Smooth muscle cell (in vitro differentiated cells): ENCODE measurements around the gene ANKMY2. TPM values are rescaled to one million over a fixed set of nuclear protein-coding genes. Genes with fewer than 3 reads are reported as not detected.
"Not testable (repeated sequence)": the region's sequence is repeated elsewhere in the genome, so short reads cannot be mapped to it uniquely, and the experiment has no call there.

Experiments
- DNase-seq: peaks from one replicate; lab custom pipeline; 2025; ENCODE audit not compliant: unreplicated experiment; lab: John Stamatoyannopoulos, UW
- H2AFZ ChIP-seq: fragments of 200-600 bp; sonication (generic); 2 replicates; pipeline ENCODE4 v1.6.0; 2016; ENCODE audit warnings: antibody characterized with exemption, low read depth, mild to moderate bottlenecking
- H3F3A ChIP-seq: fragments of 200-600 bp; sonication (generic); 2 replicates; pipeline ENCODE4 v1.6.0; 2017; ENCODE audit warnings: antibody characterized with exemption, low read depth
- H3K27ac ChIP-seq: fragments of 200-600 bp; sonication (generic); 2 replicates; pipeline ENCODE4 v1.5.1; 2016; ENCODE audit warnings: low read depth, mild to moderate bottlenecking
- H3K27me3 ChIP-seq: fragments of 200-600 bp; sonication (generic); 2 replicates; pipeline ENCODE4 v1.6.1; 2016; ENCODE audit warnings: low read depth, mild to moderate bottlenecking
- H3K36me3 ChIP-seq: fragments of 200-600 bp; sonication (generic); 2 replicates; pipeline ENCODE4 v1.5.1; 2016; ENCODE audit warnings: low read depth
- H3K4me1 ChIP-seq: fragments of 200-600 bp; sonication (generic); 2 replicates; pipeline ENCODE4 v1.5.1; 2016; ENCODE audit warnings: low read depth
- H3K4me2 ChIP-seq: fragments of 200-600 bp; sonication (generic); 2 replicates; pipeline ENCODE4 v1.6.0; 2016; ENCODE audit warnings: mild to moderate bottlenecking
- H3K4me3 ChIP-seq: fragments of 200-600 bp; sonication (generic); 2 replicates; pipeline ENCODE4 v1.5.1; 2016; ENCODE audit warnings: mild to moderate bottlenecking
- H3K79me2 ChIP-seq: fragments of 200-600 bp; sonication (generic); 2 replicates; pipeline ENCODE4 v1.6.0; 2016; ENCODE audit warnings: low read depth, mild to moderate bottlenecking
- H3K9ac ChIP-seq: fragments of 200-600 bp; sonication (generic); 2 replicates; pipeline ENCODE4 v1.6.0; 2016; ENCODE audit warnings: low read depth
- H3K9me3 ChIP-seq: fragments of 200-600 bp; sonication (generic); replicated peaks from 2 replicates; pipeline ENCODE4 v1.5.1; 2016; ENCODE audit warnings: low read depth
- H4K20me1 ChIP-seq: fragments of 200-600 bp; sonication (generic); 2 replicates; pipeline ENCODE4 v1.6.0; 2016; ENCODE audit warnings: low read depth
- CTCF ChIP-seq: fragments of 200-600 bp; sonication (generic); IDR thresholded peaks from 2 replicates; pipeline ENCODE4 v1.5.1; 2017; ENCODE audit warnings: borderline replicate concordance, mild to moderate bottlenecking, antibody characterized with exemption; ENCODE audit not compliant: insufficient read depth, poor library complexity, severe bottlenecking
- WGBS: methylation state at CpG from one replicate; pipeline ENCODE4 v1.1.7; 2016; ENCODE audit warnings: low lambda C conversion rate; 5-methylcytosine and 5-hydroxymethylcytosine counted together
- polyA plus RNA-seq: library from polyadenylated mRNA; unstranded; fragments of >200 nt; fragmentation: Nextera tagmentation; extraction: Ambion mirVana; gene quantifications from 2 replicates; pipeline ENCODE4 v1.2.1, GENCODE V29; 2016
- total RNA-seq: library from RNA; depleted of rRNA; stranded (reverse); fragments of >200 nt; gene quantifications from 2 replicates; pipeline ENCODE4 v1.2.3, GENCODE V29; 2014

The ANKMY2 gene
- total and polyA plus RNA-seq, 2 experiments from 2014 or later, result 24.0 to 28.0 TPM

- Histone ChIP-seq H2AFZ (no peak overlapping the region), H3K36me3 (peaks cover 14% of the 10 kb centered on the region), H4K20me1 (no peaks in the 10 kb centered on the region), H3K27ac (no peak overlapping the region), H3K4me1 (peaks cover under 1% of the 10 kb centered on the region), H3K9me3 (no peaks in the 10 kb centered on the region), H3K4me2 (no peak overlapping the region), H3K79me2 (no peaks in the 10 kb centered on the region), H3F3A (no peaks in the 10 kb centered on the region), H3K4me3 (no peak overlapping the region), H3K9ac (no peak overlapping the region), H3K27me3 (no peaks in the 10 kb centered on the region)
- no peak for DNase-seq
- TF ChIP-seq CTCF, result no peak
Measured at GRCh38 chr7:16603633-16604032, 41.9 kb downstream of the ANKMY2 start.

- H3K36me3 ChIP-seq, result peaks cover 7% of the 10 kb centered on the region
- no peak for DNase-seq
- peaks cover 26% of the 10 kb centered on the region for H3K4me1 ChIP-seq
- no peak overlapping the region for H3K4me3 ChIP-seq
- no peaks in the 10 kb centered on the region for H4K20me1 ChIP-seq
- no peak overlapping the region for H3K4me2 ChIP-seq
- H3K9me3 ChIP-seq, result no peaks in the 10 kb centered on the region
- no peaks in the 10 kb centered on the region for H3K79me2 ChIP-seq
- H3K9ac ChIP-seq, result no peak overlapping the region
- no peak for TF ChIP-seq CTCF
- no peak overlapping the region for H3K27ac ChIP-seq
- 83% methylated on average over 7 of the region's 7 CpGs for WGBS
- no peaks in the 10 kb centered on the region for H3K27me3 ChIP-seq
- no peak overlapping the region for H2AFZ ChIP-seq
- H3F3A ChIP-seq, result no peaks in the 10 kb centered on the region
Measured at GRCh38 chr7:16599860-16600259, 45.7 kb downstream of the ANKMY2 start.

DNA sequence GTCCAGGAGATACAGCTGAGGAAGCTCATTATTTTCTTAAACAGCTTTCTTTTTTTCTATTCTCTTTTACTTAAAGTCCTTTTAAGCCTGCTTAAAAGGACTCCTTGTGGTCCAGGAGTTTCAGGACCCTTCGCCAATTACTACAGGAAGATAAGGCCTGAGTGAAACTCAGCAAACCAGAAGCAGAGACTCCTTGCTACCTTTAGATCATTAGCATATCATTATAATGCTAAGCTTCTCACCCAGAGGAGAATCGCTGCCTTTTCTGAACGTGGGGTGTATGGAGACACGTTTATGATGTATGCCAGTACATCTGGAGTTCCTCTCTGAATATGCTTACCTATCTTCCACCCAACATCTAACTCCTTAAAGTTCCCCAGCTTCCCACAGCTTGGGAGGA is 47.5 kb downstream of the ANKMY2 start:
- no peak overlapping the region for H3K27ac ChIP-seq
- peaks cover 4% of the 10 kb centered on the region for H3F3A ChIP-seq
- no peak for TF ChIP-seq CTCF
- no peak for DNase-seq
- H3K9ac ChIP-seq, result no peak overlapping the region
- H3K4me3 ChIP-seq, result no peak overlapping the region
- no peaks in the 10 kb centered on the region for H3K9me3 ChIP-seq
- H3K4me2 ChIP-seq, result no peak overlapping the region
- H3K36me3 ChIP-seq, result peaks cover 4% of the 10 kb centered on the region
- 50% methylated on average over 4 of the region's 4 CpGs for WGBS
- H3K27me3 ChIP-seq, result no peaks in the 10 kb centered on the region
- H4K20me1 ChIP-seq, result no peaks in the 10 kb centered on the region
- no peak overlapping the region for H2AFZ ChIP-seq
- H3K79me2 ChIP-seq, result no peaks in the 10 kb centered on the region
- peaks cover 26% of the 10 kb centered on the region for H3K4me1 ChIP-seq

DNA sequence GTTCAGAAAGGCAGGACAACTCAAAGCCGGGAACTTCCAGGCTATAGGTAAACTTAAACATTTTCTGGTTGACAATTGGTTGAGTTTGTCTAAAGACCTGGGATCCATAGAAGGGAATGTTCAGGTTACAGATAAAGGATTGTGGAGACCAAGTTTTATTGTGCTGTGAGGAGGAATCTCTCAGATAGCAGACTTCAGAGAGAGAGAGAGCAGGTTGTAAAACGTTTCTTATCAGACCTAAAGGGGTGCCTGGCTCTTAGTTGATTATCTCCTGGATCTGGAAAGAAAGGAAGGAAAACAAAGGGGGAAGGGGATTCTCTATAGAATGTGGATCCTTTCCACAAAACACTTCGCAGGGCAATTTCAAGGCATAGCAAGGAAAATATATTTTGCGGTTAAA is 50.0 kb downstream of the ANKMY2 start:
- H3K4me1 ChIP-seq, result peaks cover 26% of the 10 kb centered on the region
- H3K27me3 ChIP-seq, H3K36me3 ChIP-seq, H3K4me2 ChIP-seq, DNase-seq, H3K9me3 ChIP-seq, H3K4me3 ChIP-seq, H4K20me1 ChIP-seq, H3K79me2 ChIP-seq, H3K27ac ChIP-seq, H3K9ac ChIP-seq, H3F3A ChIP-seq, H2AFZ ChIP-seq: not testable (repeated sequence)
- WGBS, result 47% methylated on average over 4 of the region's 4 CpGs
